GM19043 (cell line): Measurements from ENCODE around the gene PRR23E.

Experiments used
- ATAC-seq: cut with Tn5 transposase; IDR thresholded peaks from one replicate; pipeline ENCODE4 v1.9.1; 2021; ENCODE audit warnings: low read depth; ENCODE audit not compliant: unreplicated experiment

Gene PRR23E, protein sequence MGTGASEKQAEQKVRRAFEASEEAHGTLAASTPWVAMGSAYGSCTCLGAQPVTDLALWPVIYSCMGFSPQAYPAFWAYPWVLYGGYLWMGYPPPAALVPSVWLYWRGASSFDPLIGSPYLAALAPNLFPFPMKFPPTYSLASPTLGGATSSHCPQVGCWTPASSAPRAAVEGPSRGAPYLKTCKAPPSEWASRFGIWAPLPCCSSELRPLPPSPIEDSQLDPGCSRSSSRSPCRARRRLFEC

DNA sequence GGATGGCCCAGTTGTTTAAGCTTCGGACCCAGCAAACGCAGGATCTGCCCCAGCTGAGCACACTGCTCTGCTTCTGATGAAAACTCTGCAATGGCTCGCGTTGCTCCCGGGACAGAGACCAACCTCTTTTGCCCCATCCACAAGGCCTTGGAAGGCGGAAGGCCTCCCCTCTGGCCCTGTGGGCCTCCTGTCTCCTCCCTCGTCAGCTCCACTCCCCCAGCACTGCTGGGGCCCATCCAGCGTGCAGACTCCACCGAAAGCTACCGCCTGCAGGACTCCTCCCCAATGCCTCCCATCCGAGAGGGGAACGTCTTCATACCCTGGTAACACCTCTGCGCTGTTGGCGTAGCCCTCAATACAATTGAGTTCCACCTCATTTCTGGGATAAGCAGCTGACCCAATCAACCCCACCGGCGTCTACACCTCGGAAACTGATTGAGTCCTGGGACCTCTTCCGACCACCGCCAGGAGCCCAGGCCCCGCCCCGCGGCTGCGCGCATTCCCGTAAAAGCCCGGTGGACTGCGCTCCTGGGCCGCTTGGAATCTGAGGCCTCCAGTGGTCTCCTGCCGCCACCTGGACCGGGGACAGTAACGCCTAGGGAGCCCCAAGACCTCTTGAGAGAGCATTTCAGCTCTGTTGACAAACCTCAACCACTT lies at the start of gene PRR23E:
Gene PRR23E, plus strand, starts transcription at position 556 of the 657 bp plus-strand sequence. CDS start 3,555 bp downstream, outside the sequence.
- no peak for ATAC-seq

DNA sequence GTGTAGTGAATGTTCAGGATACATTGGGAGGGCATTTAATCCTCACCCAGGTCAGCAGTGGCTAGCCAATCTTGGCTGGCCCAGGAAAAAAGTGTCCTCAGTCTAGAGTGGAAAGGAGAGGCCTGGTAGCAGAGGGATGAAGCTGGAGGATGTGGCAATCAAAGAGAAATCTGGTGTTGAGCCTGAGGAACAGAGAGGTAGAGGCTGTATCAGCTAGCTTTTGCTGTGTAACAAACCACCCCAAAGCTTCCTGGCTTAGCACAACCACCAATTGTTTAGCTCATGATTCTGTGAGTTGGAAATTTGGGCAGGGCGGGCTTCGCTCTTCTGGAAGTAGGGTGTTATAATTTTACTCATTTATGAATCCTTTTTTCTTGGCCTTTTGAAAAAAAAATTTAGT lies 49.8 kb upstream of the PRR23E start:
- ATAC-seq = no peak

DNA sequence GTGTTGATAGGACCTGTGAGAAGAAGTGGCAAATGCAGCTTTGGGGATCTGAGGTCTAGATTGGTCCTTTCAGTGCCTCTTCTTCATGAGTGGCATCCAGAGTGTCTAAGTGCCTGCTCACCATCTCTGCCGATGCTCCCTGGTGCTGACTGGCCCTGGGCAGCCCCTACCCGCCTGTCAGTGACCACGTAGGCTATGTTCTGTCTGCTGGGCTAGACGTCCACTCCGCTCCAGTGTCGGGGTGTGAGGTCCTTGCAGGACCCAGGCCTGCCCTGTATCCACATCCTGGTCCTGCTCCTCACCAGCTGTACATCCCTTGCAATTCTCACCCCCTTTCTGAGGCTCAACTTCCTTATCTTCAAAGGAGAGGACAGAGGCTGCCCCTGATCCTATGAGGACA lies 48.3 kb upstream of the PRR23E start:
- ATAC-seq = no peak

DNA sequence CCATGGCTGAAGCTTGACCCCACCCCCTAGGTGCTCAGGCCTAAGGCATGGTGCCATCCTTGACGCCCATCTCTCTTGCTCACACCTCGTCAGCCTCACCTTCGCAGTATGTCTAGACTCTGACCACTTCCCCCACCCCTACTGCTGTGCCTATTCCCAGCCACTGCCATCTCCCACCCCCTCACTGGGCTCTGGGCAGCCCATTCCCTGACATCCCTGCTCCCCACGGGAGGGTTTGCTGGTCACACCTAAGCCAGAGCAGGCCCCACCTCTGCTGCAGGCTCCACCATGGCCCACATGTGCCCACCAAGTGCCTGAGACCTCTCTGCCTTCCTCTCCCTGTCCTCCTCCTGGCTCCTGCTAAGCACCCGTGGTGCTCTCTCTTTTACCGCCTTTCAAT lies 47.7 kb upstream of the PRR23E start:
- ATAC-seq = no peak

DNA sequence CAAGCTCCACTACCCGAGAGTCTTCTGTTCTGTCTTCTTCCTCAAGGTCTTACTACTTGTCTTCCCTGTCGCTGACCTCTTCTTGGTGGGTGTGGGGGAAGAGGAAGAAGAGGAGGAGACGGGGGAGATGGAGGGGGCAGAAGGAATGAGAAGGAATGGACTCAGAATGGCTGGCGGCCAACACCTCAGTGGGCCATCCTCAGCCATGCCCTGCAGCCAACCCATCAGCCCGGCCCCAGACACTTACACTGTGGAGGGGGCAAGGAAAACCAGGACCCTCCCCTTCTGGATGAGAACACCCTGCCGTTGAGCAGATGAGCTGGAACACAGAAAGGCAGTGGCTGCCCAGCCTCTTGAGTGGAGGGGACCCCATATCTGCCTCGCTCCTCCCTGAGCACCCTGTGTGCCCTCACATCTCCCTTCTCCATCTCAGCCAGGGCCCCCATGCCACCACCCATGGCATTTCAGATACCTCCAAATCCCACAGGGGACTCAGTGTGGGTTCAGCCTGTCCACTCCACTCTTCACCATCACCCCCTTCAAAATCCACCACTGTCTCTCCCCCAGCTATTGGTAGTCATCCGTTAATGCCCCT lies 45.5 kb upstream of the PRR23E start:
- ATAC-seq = no peak

DNA sequence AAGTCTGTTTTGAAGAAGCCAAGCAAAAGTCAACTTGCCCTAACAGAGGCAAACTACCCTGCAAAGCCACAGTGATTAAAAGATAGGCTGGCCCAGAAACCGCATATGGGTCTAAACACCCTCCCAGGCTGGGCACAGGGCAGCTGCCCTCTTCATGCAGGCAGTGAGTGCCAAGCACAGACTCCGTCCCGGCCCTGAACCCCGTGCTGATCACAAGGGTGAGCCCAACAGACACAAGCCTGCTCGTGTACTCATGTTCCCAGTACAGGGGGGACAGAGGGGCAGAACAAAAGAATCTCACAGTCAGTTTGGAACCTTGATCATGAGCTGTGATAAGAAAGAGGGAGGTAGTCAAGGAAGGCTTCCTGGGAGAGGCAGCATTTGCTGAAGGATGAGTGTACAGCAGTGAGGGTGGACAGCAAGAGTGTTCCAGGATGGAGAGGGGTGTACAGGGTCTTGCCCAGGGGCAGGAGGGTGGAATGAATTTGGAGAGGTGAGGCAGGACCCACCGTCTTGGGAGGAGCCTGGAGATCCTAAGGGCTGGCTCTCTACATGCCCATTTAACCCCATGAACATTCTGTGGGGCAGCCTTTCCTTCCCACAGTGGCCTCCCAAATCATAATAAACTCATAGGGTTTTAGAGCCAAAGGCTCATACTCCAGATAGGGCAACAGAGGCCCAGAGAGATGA lies 43.2 kb upstream of the PRR23E start:
- ATAC-seq = no peak

DNA sequence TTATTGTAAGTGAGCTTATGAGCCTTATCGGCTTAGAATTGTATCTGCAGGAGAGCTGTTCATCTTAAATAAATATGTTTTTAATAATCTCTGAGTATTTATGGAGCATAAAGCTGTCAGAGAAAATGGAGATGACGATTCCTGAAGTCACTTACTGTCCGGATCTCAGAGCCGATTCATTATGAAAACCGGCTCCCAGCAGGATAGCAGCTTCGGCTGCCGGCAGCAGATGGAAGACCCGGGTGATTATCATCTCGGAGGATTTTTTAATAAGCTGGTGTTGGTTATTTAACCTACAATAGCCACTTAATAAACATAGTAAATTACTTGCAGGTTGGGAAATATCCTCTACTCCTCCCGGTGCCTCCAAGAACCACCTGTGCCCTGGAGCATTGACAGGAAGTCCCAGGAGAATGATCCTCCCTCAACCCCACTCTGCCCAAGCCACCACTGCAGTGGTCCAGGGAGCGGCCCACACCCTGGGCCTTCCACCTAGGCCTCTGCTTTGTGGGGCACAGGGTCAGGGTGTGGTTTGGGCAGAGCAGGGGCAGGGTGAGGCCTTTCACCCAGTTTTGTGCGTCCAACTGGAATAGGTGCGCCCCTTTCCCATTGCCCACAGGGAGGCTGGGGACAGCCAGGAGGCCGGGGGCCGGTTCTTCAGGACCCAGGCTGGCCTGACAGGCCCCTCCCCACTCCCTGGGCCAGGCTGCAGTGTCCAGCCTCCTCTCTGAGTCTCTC lies 42.2 kb upstream of the PRR23E start:
- ATAC-seq = no peak

DNA sequence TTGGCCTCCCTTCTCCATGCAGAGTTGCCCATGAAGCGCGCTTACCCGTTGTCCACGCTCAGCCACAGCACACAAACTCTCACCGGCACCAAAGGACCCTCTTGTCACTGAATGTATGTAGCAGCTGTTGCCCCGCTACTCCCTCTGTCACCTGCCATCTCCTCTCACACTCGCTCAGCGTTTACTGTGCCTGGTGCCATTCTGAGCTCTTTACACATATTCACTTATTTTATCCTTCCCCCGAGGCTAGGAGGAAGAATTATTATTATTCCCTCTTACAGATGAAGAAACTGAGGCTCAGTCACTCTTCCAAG lies 41.7 kb upstream of the PRR23E start:
- no peak for ATAC-seq

DNA sequence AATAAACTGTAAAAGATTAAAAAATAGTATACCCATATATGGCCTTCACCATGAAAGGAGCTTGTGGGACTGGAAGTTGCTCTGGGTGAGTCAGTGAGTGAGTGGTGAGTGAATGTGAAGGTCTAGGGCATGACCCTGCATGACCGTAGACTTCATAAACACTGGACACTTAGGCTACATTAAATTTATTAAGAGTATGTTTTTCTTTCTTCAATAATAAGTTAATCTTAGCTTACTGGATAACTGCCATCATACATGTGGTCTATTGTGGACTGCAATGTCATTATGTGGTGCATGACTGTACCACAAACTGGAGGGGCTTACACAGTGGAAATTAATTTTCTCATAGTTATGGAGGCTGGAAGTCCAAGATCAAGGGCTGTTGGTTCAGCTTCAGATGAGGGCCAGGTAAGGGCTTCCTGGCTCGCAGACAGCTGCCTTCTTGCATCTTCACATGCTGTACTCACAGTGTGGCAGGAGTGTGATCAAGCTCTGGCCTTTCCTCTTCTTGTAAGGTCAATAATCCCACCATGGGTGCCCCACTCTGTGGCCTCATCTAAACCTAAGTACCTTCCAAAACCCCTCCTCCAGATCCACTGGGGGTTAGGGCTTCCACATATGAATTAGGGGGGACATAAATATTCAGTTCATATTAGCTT lies 40.8 kb upstream of the PRR23E start:
- no peak for ATAC-seq

DNA sequence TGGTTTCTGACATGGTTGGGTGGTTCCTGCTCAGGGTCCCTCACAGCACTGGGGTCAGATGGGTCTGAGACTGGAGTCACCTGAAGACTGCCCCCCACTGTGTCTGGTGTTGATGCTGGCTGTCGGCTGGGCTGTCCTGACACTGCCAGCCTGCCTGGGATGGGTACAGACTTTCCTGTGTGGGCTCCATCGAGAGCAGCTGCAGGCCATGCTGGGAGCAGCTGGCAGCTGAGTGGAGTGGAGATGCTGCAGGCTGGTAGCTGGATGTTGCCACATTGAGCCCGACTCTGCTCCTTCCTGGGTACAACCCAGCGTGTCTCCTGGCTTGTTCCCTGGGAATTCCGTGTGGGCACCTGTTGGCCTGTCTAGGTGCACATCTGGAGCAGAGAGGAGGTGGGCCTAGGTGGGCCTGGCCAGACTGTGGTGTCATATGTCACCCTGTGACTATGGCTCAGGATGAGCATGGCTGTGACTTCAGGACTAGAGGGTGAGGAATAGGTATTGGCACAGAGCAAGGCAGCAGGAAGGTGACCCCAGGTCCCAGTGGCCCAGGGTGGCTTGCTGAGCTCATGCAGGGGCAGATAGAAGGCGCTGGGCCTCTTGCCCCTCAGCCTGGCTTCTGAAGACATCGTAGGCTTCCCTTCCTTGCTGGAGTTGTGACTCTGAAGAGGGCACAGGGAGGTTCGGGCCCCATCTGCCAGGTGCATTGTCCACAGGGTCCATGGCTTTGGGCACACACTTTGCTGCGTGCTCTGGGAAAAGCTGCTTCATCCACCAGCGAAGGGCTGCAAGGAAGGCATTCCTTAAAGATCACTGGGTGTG lies 40.0 kb upstream of the PRR23E start:
- no peak for ATAC-seq

DNA sequence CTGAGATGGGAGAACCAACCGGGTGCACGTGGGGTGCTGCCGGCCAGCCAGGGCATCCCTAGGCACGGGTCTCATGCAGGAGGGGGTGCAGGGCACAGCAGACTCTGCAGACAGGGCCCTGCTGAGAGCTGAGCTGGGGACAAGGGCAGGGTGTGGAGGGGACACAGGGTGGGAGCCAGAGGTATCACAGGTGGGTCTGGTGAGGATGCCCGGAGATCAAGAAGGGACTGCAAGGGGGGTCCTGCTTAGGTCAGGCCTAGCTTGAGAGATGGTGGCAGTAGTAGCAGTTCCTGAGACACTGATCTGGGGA lies 39.5 kb upstream of the PRR23E start:
- ATAC-seq = no peak

DNA sequence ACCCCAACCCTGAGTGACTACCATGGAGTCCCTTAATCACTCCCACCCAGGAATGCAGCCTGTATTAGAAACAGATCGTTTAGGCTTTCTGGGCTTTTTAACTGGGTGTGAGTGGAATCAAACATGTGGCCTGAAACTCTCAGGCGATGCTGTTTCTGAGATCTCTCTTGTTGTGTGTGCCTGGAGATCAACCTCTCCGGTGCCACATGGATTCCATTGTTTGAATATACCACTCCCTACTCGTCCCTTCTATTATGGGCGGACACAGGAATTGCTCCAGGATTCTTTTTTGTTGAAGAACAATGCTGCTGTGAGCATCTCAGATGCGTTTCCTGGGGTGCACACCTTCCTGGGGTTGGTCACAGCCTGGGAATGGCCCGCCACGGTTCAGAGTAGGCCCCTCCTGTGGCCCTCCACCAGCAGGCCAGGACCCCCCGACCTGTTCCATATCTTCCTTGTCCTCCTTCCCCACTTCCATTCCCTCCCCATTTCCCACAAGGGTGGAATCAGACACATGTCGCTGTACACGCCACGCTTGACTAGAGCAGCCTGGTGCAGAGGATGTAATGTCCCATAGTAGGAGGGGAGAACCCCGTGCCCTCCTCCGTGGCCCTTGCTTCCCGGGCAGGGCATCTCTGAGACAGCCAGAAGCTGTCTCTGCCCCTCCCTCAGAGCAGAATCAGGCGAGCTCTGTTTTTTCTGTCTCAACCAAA lies 36.4 kb upstream of the PRR23E start:
- no peak for ATAC-seq

DNA sequence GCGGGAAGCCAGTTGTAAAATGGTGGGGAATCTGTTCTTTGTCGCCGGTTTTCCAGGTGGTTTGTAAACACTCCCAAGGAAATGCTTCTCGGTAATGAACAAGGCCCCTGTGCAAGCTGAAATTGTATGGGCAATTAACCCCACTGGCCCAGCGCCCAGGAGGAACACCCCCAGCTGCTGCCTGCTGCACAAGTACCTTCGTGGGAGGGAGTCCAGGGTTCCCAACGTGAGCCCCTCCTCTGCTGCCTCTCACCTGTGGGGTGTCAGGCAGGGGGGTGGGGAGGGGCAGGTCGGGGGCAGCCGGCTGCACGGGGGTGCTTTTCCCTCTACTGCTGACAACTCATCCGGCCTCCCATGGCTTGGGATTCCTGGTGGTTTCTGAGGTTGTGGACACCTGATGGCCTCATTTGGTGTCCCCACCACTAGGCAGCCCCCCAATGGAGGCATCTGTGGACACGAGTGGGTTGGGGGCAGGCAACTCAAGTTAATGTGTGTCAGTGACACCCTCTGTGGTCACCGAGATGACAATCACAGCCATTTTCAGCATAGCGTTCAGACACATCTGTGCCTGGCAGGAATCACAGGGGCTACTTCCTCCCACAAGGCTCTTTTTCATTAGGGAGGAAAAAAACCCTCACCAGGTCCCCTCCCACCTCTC lies 35.6 kb upstream of the PRR23E start:
- ATAC-seq = no peak

DNA sequence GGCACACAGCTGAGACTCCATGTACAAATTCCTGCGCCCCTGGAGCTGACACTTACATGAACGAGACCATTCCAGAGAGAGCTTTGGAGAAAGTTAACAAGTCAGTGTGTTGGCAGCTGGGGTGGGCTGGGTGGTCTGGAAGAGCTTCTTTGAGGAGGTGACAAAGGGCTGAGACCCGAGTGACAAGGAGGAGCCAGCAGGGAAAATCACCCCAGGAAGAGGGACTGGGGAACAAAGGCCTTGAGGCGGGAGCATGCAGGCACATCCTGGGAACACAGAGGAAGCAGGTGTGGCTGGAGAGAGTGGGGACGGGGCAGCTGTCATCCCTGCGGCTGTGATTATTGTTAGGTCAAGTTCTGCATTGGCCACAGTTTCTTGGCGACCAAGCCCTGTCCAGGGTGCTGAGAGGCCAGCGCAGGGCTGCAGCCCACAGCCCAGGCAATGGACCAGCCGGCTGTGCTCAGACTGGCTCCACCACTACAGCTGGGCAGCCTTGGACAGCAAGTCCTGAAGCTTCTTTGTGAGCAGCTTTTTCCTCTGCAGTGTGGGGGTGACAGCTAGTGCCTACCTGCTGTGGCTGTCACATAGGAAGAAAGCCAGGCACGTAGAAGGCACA lies 34.2 kb upstream of the PRR23E start:
- ATAC-seq = no peak

DNA sequence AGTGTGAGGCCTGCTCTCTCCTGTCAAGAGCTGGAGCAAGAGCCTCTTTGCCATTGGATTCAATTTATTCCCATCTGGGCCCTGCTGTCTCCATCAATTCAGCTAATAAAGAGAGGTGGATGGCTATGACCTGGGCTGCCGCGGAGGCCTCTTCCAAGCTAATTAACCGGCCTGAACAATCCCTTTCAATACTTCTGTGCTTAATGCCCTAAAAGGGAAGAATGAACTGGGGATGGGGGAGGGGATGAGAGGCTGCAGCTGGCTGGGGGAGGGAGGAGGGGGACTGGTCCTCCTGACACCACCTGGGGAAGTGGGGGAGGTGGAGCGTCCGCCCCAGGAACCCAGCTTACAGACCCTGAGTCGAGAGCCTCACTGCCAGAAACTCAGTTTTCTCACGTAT lies 33.4 kb upstream of the PRR23E start:
- ATAC-seq = no peak

DNA sequence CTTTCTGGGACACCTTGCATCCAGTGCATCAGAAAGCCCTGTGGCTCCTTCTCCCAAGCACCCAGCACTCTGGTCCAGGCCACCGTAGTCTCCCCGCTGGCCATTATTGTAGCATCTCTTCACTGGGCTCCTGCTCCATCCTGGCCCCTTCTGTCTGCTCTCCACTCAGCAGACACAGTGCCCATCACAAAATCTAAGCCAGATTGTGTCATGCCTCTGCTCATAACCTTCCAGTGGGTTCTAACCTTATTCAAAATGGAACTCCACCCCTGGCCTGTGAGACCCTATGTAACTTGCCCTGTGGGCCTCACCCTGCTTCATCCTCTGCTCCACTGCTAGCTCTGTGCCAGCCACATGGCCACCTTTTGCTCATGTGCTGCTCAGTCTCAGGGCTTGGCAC lies 31.7 kb upstream of the PRR23E start:
- no peak for ATAC-seq

DNA sequence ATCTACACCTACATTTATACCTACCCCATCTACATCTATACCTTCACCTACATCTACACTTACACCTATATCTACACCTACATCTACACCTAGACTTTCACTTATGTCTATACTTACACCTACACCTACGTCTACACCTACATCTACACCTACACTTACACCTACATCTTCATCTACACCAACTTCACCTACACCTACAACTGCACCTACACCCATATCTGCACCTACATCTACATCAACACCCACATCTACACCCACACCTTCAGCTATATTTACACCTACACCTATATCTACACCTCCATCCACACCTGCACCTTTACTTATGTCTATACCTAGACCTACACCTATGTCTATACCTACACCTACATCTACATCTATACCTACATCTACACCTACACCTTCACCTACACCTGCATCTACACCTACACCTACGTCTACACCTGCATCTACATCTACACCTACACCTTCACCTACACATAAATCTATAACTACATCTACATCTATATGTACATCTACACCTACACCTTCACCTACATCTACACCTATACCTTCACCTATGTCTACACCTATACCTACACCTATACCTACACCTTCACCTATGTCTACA lies 30.9 kb upstream of the PRR23E start:
- no peak for ATAC-seq
